GM23338 (cell line): ENCODE results near the gene WFS1. TPM values are rescaled to one million over a fixed set of nuclear protein-coding genes. Genes with fewer than 3 reads are reported as not detected.

Experiments
- ATAC-seq: fragments of 200-7000 bp; cut with Tn5 transposase; 3 replicates; pipeline ENCODE4 v1.9.1; 2020
- DNase-seq: peaks from one replicate; pipeline ENCODE4 v3.0.0-alpha.2; 2015; ENCODE audit warnings: low spot score
- H2AFZ ChIP-seq: fragments of 200-600 bp; sonication (generic); 2 replicates; pipeline ENCODE4 v1.8.0; 2016; ENCODE audit warnings: antibody characterized with exemption, mild to moderate bottlenecking, moderate library complexity
- H3F3A ChIP-seq: fragments of 200-600 bp; sonication (generic); replicated peaks from 2 replicates; pipeline ENCODE4 v1.8.0; 2017; ENCODE audit warnings: antibody characterized with exemption, mixed run types, low read depth
- H3K27ac ChIP-seq: fragments of 200-600 bp; sonication (generic); 2 replicates; pipeline ENCODE4 v1.6.1; 2016; ENCODE audit warnings: low read depth
- H3K27me3 ChIP-seq: fragments of 200-600 bp; sonication (generic); 2 replicates; pipeline ENCODE4 v1.8.0; 2016; ENCODE audit warnings: mild to moderate bottlenecking, mixed run types, moderate library complexity; ENCODE audit not compliant: insufficient read depth
- H3K36me3 ChIP-seq: fragments of 200-600 bp; sonication (generic); 2 replicates; pipeline ENCODE4 v1.8.0; 2016; ENCODE audit warnings: mild to moderate bottlenecking; ENCODE audit not compliant: insufficient read depth
- H3K4me1 ChIP-seq: fragments of 200-600 bp; sonication (generic); 2 replicates; pipeline ENCODE4 v1.8.0; 2016; ENCODE audit warnings: mild to moderate bottlenecking, moderate library complexity; ENCODE audit not compliant: insufficient read depth
- H3K4me2 ChIP-seq: fragments of 200-600 bp; sonication (generic); 2 replicates; pipeline ENCODE4 v1.7.1; 2017; ENCODE audit warnings: mixed run types
- H3K4me3 ChIP-seq: fragments of 200-600 bp; sonication (generic); 2 replicates; pipeline ENCODE4 v1.6.1; 2016; ENCODE audit warnings: mixed run types
- H3K79me2 ChIP-seq: fragments of 200-600 bp; sonication (generic); replicated peaks from 2 replicates; pipeline ENCODE4 v1.8.0; 2017; ENCODE audit warnings: mild to moderate bottlenecking; ENCODE audit not compliant: insufficient read depth
- H3K9me2 ChIP-seq: fragments of 200-600 bp; sonication (generic); 2 replicates; pipeline ENCODE4 v1.8.0; 2017; ENCODE audit not compliant: insufficient read depth
- H4K20me1 ChIP-seq: fragments of 200-600 bp; sonication (generic); replicated peaks from 2 replicates; pipeline ENCODE4 v1.8.0; 2017; ENCODE audit warnings: mild to moderate bottlenecking; ENCODE audit not compliant: insufficient read depth
- H3K27ac Mint-ChIP-seq: 2 replicates; pipeline ENCODE4 v1.8.0; 2020; ENCODE audit warnings: inconsistent platforms, mild to moderate bottlenecking, moderate library complexity, mixed read lengths
- H3K27me3 Mint-ChIP-seq: 3 replicates; pipeline ENCODE4 v1.8.0; 2022; ENCODE audit warnings: low read depth, mild to moderate bottlenecking, moderate library complexity, mixed read lengths, inconsistent platforms; ENCODE audit not compliant: insufficient read depth, poor library complexity
- H3K36me3 Mint-ChIP-seq: 3 replicates; pipeline ENCODE4 v1.8.0; 2021; ENCODE audit warnings: low read depth, mild to moderate bottlenecking, inconsistent platforms, moderate library complexity, mixed read lengths
- H3K4me1 Mint-ChIP-seq: 3 replicates; pipeline ENCODE4 v1.8.0; 2020; ENCODE audit warnings: mild to moderate bottlenecking, inconsistent platforms, mixed read lengths
- H3K4me3 Mint-ChIP-seq: 3 replicates; pipeline ENCODE4 v1.8.0; 2021; ENCODE audit warnings: moderate library complexity, mild to moderate bottlenecking, inconsistent platforms, mixed read lengths
- H3K9me3 Mint-ChIP-seq: 3 replicates; pipeline ENCODE4 v1.8.0; 2020; ENCODE audit warnings: moderate library complexity, mild to moderate bottlenecking, inconsistent platforms, mixed read lengths
- CREB1 ChIP-seq: fragments of 250-450 bp; sonication (Bioruptor Pico); IDR thresholded peaks from 2 replicates; pipeline ENCODE4 v1.5.0; 2020; ENCODE audit warnings: low read depth, mild to moderate bottlenecking, moderate library complexity
- ETS1 ChIP-seq: IDR thresholded peaks from 2 replicates; pipeline ENCODE4 v1.6.1; 2016; ENCODE audit warnings: antibody characterized with exemption
- EZH2 ChIP-seq: fragments of 200-600 bp; sonication (generic); IDR thresholded peaks from one replicate; pipeline ENCODE4 v1.8.0; 2017; ENCODE audit warnings: antibody characterized with exemption, mild to moderate bottlenecking, low read depth; ENCODE audit not compliant: unreplicated experiment
- JUNB ChIP-seq: IDR thresholded peaks from one replicate; pipeline ENCODE4 v1.6.1; 2016; ENCODE audit warnings: antibody characterized with exemption; ENCODE audit not compliant: unreplicated experiment
- NANOG ChIP-seq: IDR thresholded peaks from 2 replicates; pipeline ENCODE4 v1.6.1; 2016; ENCODE audit warnings: antibody characterized with exemption, borderline replicate concordance
- POLR2AphosphoS5 ChIP-seq: IDR thresholded peaks from 2 replicates; pipeline ENCODE4 v1.6.1; 2016; ENCODE audit warnings: antibody characterized with exemption, low read depth
- REST ChIP-seq: IDR thresholded peaks from one replicate; pipeline ENCODE4 v1.6.1; 2018; ENCODE audit warnings: antibody characterized with exemption; ENCODE audit not compliant: unreplicated experiment
- STAT1 ChIP-seq: IDR thresholded peaks from one replicate; pipeline ENCODE4 v1.6.1; 2016; ENCODE audit warnings: antibody characterized with exemption; ENCODE audit not compliant: unreplicated experiment
- ZNF114 ChIP-seq: fragments of 250-450 bp; sonication (Bioruptor Pico); IDR thresholded peaks from 2 replicates; pipeline ENCODE4 v1.5.0; 2020; ENCODE audit warnings: mild to moderate bottlenecking, moderate library complexity
- ZNF331 ChIP-seq: fragments of 250-450 bp; sonication (Bioruptor Pico); IDR thresholded peaks from 2 replicates; pipeline ENCODE4 v1.5.0; 2020; ENCODE audit warnings: low read depth, mild to moderate bottlenecking, moderate library complexity
- ZNF462 ChIP-seq: fragments of 250-450 bp; sonication (Bioruptor Pico); IDR thresholded peaks from 2 replicates; pipeline ENCODE4 v1.5.0; 2020; ENCODE audit warnings: mild to moderate bottlenecking, moderate library complexity
- polyA plus RNA-seq: library from polyadenylated mRNA; unstranded; fragments of >200 nt; fragmentation: Nextera tagmentation; extraction: Ambion mirVana; gene quantifications from 2 replicates; pipeline ENCODE4 v1.2.1, GENCODE V29; 2016
- total RNA-seq: library from RNA; depleted of rRNA; stranded (reverse); fragments of >200 nt; shearing (Covaris generic); gene quantifications from 2 replicates; pipeline ENCODE4 v1.2.3, GENCODE V29; 2014
- TF ChIP-seq, protein P1 (sequence below), 2 experiments: fragments of 200-600 bp in 1 of 2; sonication (generic) in 1 of 2; conservative IDR thresholded peaks; 2 replicates each; pipeline versions ENCODE4 v1.5.1 to v1.6.1; 2016 to 2017; ENCODE audit warnings: antibody characterized with exemption in 2 of 2, low read depth in 2 of 2, mild to moderate bottlenecking in 2 of 2, moderate library complexity in 1 of 2

WFS1 gene
- total and polyA plus RNA-seq, 2 experiments from 2014 or later: 24.7 to 45.4 TPM

- no peak overlapping the region for H3K4me3 Mint-ChIP-seq
- TF ChIP-seq STAT1 (no peak), JUNB (no peak), EZH2 (no peak), NANOG (no peak), POLR2AphosphoS5 (no peak), ZNF331 (no peak), ZNF114 (CRISPR knock-in tag) (no peak), REST (no peak), ZNF462 (CRISPR knock-in tag) (no peak), CREB1 (CRISPR knock-in tag) (no peak), ETS1 (no peak)
- TF ChIP-seq, protein P1, sequence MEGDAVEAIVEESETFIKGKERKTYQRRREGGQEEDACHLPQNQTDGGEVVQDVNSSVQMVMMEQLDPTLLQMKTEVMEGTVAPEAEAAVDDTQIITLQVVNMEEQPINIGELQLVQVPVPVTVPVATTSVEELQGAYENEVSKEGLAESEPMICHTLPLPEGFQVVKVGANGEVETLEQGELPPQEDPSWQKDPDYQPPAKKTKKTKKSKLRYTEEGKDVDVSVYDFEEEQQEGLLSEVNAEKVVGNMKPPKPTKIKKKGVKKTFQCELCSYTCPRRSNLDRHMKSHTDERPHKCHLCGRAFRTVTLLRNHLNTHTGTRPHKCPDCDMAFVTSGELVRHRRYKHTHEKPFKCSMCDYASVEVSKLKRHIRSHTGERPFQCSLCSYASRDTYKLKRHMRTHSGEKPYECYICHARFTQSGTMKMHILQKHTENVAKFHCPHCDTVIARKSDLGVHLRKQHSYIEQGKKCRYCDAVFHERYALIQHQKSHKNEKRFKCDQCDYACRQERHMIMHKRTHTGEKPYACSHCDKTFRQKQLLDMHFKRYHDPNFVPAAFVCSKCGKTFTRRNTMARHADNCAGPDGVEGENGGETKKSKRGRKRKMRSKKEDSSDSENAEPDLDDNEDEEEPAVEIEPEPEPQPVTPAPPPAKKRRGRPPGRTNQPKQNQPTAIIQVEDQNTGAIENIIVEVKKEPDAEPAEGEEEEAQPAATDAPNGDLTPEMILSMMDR (conservative IDR thresholded peaks at IDR 0.05; ENCODE audit: low read depth in 2 of 2): no peak
- no peaks in the 10 kb centered on the region; the same call in 1 of the 3 replicates for H3K9me3 Mint-ChIP-seq
- Histone ChIP-seq H3K27ac (no peak overlapping the region), H4K20me1 (peaks cover 3% of the 10 kb centered on the region; the same call in 1 of the 2 replicates), H2AFZ (no peak overlapping the region), H3K36me3 (no peaks in the 10 kb centered on the region), H3K27me3 (no peaks in the 10 kb centered on the region), H3K4me1 (peaks cover 18% of the 10 kb centered on the region), H3K4me2 (no peak overlapping the region), H3K9me2 (no peaks in the 10 kb centered on the region), H3K4me3 (no peak overlapping the region), H3K79me2 (peaks cover 32% of the 10 kb centered on the region), H3F3A (no peaks in the 10 kb centered on the region)
- no peak overlapping the region for H3K27ac Mint-ChIP-seq
- H3K27me3 Mint-ChIP-seq: peaks cover 16% of the 10 kb centered on the region
- no peaks in the 10 kb centered on the region for H3K36me3 Mint-ChIP-seq
- ATAC-seq (no peak), DNase-seq (no peak)
- peaks cover 38% of the 10 kb centered on the region for H3K4me1 Mint-ChIP-seq
Observed at GRCh38 chr4:6273661-6273990, 4.0 kb downstream of the WFS1 start.
